Activated CD8-positive, alpha-beta T cell treated with anti-CD3 and anti-CD28 coated beads for 36 hours (primary cell): Measurements from ENCODE around the gene IRF2BP2. TPM values are rescaled to one million over a fixed set of nuclear protein-coding genes. Genes with fewer than 3 reads are reported as not detected.

ENCODE experiments used
- ATAC-seq: fragments of 200-7000 bp; cut with Tn5 transposase; one replicate; pipeline ENCODE4 v1.10.0; 2021; ENCODE audit warnings: mild to moderate bottlenecking, moderate library complexity
- CTCF ChIA-PET: fragments of 350-600 bp; sonication (Branson Sonifier 250); formaldehyde crosslinking; loops from one replicate; lab custom pipeline; 2021; ENCODE audit warnings: antibody characterized with exemption; lab: Charles Lee
- POLR2A ChIA-PET: fragments of 350-600 bp; sonication (Branson Sonifier 250); formaldehyde crosslinking; loops from one replicate; lab custom pipeline; 2021; ENCODE audit warnings: antibody characterized with exemption; lab: Charles Lee
- DNase-seq: peaks from one replicate; pipeline ENCODE4 v3.0.0-alpha.2; 2020
- H3K27ac Mint-ChIP-seq: one replicate; pipeline ENCODE4 v1.8.0; 2021; ENCODE audit warnings: mild to moderate bottlenecking, mixed read lengths
- H3K27me3 Mint-ChIP-seq: one replicate; pipeline ENCODE4 v1.8.0; 2021; ENCODE audit warnings: mixed read lengths
- H3K36me3 Mint-ChIP-seq: one replicate; pipeline ENCODE4 v1.8.0; 2021; ENCODE audit warnings: low read depth, mixed read lengths
- H3K4me1 Mint-ChIP-seq: one replicate; pipeline ENCODE4 v1.8.0; 2021; ENCODE audit warnings: low read depth, mixed read lengths
- H3K4me3 Mint-ChIP-seq: one replicate; pipeline ENCODE4 v1.8.0; 2021; ENCODE audit warnings: mild to moderate bottlenecking, moderate library complexity, mixed read lengths
- H3K9me3 Mint-ChIP-seq: one replicate; pipeline ENCODE4 v1.8.0; 2021; ENCODE audit warnings: mixed read lengths
- intact Hi-C: fragments of 100-400 bp; cut with micrococcal nuclease; formaldehyde crosslinking; loops from one replicate; pipeline ENCODE4 v1.10.0; 2022
- total RNA-seq, 2 experiments: library from RNA; stranded (reverse); gene quantifications; one replicate each; pipeline ENCODE4 v1.2.3, GENCODE V29; 2021
- TF ChIP-seq, protein P1 (sequence below): fragments of 200-600 bp; IDR thresholded peaks from one replicate; pipeline ENCODE4 v1.8.0; 2022; ENCODE audit warnings: antibody characterized with exemption, mild to moderate bottlenecking

The IRF2BP2 gene
- total RNA-seq, 2 experiments from 2014 or later = 148 to 155 TPM

DNA sequence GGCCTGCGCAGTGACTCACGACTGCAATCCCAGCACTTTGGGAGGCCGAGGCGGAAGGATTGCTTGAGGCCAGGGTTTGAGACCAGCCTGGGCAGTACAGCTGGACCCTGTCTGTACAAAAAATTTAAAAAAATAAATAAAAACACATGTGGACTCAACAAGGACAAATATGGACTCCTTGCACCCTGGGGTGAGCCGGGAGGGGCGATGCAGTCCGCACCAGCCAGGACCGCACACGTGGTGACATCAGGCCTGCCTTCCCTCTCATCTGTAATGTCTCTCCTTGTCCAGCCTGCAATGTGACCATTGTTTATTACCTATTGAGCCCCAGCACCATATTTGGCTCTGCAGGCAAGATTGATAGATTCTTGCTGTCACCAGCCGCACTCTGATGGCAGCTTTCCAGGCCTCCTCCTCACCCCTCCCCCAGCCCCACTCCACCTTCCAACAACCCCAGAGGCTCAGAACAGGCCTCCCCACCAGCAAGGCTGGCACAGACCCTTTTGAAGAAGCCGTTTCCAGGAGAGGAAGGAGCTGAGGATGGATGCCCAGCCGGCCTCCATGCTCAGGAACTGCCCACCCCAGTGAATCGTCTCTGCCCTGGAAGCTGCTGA lies 55.2 kb downstream of the IRF2BP2 start:
- Mint-ChIP-seq H3K4me1 (no peaks in the 10 kb centered on the region), H3K27ac (no peak overlapping the region), H3K36me3 (no peaks in the 10 kb centered on the region), H3K4me3 (no peak overlapping the region), H3K9me3 (no peaks in the 10 kb centered on the region), H3K27me3 (no peaks in the 10 kb centered on the region)
- intact Hi-C loops = no loop called here
- CTCF ChIA-PET = no interaction called here
- no peak for DNase-seq
- POLR2A ChIA-PET = interaction anchor here (0.6 kb wide), 1 partner anchor 185 kb away, joined by 3 read pairs; no protein-coding TSS in a partner anchor
- TF ChIP-seq, protein P1, sequence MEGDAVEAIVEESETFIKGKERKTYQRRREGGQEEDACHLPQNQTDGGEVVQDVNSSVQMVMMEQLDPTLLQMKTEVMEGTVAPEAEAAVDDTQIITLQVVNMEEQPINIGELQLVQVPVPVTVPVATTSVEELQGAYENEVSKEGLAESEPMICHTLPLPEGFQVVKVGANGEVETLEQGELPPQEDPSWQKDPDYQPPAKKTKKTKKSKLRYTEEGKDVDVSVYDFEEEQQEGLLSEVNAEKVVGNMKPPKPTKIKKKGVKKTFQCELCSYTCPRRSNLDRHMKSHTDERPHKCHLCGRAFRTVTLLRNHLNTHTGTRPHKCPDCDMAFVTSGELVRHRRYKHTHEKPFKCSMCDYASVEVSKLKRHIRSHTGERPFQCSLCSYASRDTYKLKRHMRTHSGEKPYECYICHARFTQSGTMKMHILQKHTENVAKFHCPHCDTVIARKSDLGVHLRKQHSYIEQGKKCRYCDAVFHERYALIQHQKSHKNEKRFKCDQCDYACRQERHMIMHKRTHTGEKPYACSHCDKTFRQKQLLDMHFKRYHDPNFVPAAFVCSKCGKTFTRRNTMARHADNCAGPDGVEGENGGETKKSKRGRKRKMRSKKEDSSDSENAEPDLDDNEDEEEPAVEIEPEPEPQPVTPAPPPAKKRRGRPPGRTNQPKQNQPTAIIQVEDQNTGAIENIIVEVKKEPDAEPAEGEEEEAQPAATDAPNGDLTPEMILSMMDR = no peak
- ATAC-seq = no peak

Other genes starting within 250 kb of the IRF2BP2 start
- 10 to 100 TPM; 59.8 to 61.8 TPM for gene COA6, start 236.7 kb downstream of the IRF2BP2 start, total RNA-seq
- gene TARBP1, start 131.0 kb downstream of the IRF2BP2 start, total RNA-seq = 10 to 100 TPM; 53.9 to 61.3 TPM